GM21360 (cell line): ENCODE results near the gene POLN.

Experiments used
- ATAC-seq: cut with Tn5 transposase; IDR thresholded peaks from one replicate; pipeline ENCODE4 v1.9.1; 2021; ENCODE audit warnings: mild to moderate bottlenecking, moderate library complexity; ENCODE audit not compliant: unreplicated experiment

POLN gene

GRCh38 chr4:2072971-2073807 lies 168.7 kb downstream of the POLN start:
- no peak for ATAC-seq

GRCh38 chr4:2071912-2072867 lies 169.7 kb downstream of the POLN start:
- ATAC-seq: no peak

- ATAC-seq: no peak
Measured at GRCh38 chr4:2071252-2071911, 170.5 kb downstream of the POLN start.

- no peak for ATAC-seq
Measured at GRCh38 chr4:2070421-2071251, 171.3 kb downstream of the POLN start.

- ATAC-seq: no peak
Measured at GRCh38 chr4:2069986-2070385, 171.9 kb downstream of the POLN start.

- ATAC-seq: no peak
Measured at GRCh38 chr4:2069161-2069971, 172.6 kb downstream of the POLN start.

- ATAC-seq: no peak
Measured at GRCh38 chr4:2068566-2068965, 173.4 kb downstream of the POLN start.

- ATAC-seq: no peak
Measured at GRCh38 chr4:2068198-2068470, 173.8 kb downstream of the POLN start.

GRCh38 chr4:2067446-2068197 lies 174.3 kb downstream of the POLN start:
- no peak for ATAC-seq

- ATAC-seq: no peak
Measured at GRCh38 chr4:2066571-2067445, 175.1 kb downstream of the POLN start.

- ATAC-seq: no peak
Measured at GRCh38 chr4:2066011-2066551, 175.8 kb downstream of the POLN start.

- no peak for ATAC-seq
Measured at GRCh38 chr4:2065106-2065930, 176.6 kb downstream of the POLN start.

GRCh38 chr4:2064276-2064991 lies 177.5 kb downstream of the POLN start:
- ATAC-seq: no peak

- no peak for ATAC-seq
Measured at GRCh38 chr4:2063557-2064275, 178.2 kb downstream of the POLN start.

- no peak for ATAC-seq
Measured at GRCh38 chr4:2062808-2063524, 179.0 kb downstream of the POLN start.
